NCI-H2081 (cell line): ENCODE measurements around the gene ADGRA3.

Source experiments
- DNase-seq, 2 experiments: peaks; one replicate each; lab custom pipeline; 2025; lab: John Stamatoyannopoulos, UW

ADGRA3 gene

DNA sequence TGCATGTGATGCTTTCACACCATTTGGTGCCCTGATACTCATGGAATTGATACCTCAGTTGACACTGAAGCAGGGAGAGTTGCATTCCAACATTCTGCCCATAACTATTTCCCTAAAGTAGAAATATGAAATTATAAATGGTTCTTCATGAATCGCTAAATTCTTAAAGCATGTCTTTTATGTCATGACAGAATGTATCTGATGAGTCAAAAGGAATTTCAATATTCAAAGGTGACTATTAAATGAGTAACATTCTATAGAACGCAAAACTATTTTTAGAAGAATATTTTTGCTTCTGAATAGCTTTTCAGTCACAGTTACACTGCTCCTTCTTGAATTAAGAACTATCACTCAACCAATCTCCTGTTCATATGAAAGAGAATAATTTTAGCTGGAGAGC, 152.8 kb downstream of the ADGRA3 start:
- DNase-seq, result no peak

DNA sequence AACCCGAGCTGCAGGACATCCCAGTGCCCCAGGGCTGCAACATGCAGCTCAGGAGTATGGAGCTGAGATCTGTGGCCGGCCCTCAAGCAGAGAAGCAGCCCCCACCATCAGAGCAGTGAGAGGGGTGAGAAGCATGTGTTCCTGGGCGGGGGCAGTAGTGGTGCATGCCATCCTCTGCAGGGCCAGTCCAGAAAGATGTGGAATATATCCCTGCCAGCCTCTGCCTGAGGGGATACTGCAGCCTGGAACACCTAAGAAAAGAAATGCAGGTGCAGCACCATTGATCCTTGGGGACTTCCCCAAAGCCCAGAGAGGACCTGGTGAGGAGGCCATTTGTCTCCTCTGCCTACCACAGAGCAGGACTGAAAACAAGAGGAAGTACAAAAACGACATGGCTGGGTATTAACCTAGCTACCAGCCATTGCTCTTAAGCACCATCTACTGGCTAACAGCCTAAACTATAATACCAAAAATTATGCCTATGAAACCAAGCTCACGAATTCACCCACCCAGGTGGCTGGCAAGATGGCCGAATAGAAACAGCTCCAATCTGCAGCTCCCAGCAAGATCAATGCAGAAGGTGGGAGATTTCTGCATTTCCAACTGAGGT, 158.8 kb downstream of the ADGRA3 start:
- DNase-seq, result peak; percentile 69 to 79

DNA sequence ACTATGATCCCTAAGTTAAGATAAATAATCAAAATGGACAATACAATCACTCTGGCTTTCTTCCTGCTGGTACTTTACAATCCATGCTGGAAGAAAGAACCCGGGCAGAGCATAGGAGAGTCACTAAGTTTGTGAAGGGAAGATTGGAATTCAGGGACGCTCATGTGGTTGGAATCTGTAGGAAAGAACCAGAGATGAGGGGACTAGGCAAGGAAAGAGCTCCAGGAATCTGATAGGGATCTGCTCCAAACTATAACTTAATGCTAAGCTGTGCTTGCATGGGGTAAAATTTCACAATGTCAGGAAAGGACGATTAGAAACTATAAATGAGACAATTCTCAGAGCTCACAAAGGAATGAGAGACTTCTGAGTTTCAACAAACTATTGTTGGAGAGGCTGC, 167.5 kb downstream of the ADGRA3 start:
- DNase-seq, result no peak

DNA sequence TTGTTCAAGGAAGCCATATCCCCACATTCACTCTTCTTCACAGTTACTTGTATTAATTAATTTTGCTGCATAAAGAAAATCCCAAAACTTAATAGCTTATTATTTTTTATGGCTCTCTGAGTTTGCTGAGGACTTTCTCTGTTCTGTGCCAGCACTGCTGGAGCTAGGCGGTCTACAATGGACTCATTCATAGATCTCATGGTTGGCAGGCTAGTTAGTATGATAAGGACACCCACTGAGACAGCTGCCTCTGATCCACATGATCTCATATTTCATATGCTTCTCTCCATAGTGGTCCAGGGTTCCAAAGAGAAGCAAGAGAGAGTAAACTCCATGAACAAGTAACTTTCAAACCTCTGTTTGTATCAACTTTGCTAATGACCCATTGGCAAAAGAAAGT, 170.2 kb downstream of the ADGRA3 start:
- DNase-seq, result peak in 1 of 2 experiments; percentile 4

DNA sequence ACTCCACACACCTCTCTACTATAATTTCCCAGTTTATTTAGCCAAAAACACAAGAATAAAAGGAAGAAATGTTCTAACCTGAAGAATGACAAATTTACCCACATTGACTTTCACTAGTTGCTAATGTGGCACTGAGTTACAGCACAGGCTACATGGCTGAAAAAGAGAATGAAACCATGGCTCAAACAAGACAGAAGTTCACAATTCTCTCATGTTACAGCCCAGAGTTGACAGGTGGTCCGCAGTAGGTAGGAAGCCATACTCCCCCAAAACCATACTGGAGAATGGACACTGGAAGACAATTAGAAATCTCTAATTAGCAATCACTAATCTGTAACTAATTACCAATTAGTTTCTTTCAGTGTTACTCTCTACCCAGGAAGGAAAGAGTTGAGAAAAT, 170.8 kb downstream of the ADGRA3 start:
- DNase-seq, result no peak

DNA sequence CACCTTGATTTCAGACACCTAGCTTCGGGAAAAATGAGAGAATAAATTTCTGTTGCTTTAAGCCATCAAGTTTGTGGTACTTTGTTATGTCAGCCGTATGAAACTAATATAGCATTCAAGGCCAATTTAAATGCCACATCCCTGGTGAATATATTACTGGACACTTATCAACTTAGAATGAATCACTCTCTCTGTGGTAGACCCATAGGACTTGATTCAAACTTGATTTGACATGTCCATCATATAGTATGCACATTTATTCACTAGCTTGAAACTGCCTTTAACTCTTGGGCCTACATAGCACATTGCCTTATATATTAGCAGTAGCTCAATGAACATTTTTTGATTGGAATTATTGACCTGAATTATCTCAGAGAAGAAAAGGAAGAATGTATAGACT, 172.3 kb downstream of the ADGRA3 start:
- no peak for DNase-seq

DNA sequence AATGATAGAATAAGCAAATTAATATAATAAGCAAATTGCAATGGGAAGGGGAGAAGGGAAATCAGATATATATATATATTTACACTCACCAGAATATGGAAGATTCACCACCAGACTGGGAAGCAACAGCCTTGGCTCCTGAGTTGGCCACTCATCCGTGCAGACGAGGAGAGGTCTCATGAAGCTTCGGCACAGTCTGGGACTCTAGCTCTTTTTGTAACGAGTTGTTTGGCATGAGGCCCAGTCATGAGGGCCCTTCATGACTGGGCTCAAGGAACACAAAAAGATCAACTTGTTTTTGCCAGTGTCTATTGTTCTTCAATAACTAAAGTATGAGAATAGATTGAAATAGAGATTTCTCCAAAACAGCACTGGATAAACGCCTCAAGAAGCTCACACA, 176.4 kb downstream of the ADGRA3 start:
- DNase-seq, result no peak

DNA sequence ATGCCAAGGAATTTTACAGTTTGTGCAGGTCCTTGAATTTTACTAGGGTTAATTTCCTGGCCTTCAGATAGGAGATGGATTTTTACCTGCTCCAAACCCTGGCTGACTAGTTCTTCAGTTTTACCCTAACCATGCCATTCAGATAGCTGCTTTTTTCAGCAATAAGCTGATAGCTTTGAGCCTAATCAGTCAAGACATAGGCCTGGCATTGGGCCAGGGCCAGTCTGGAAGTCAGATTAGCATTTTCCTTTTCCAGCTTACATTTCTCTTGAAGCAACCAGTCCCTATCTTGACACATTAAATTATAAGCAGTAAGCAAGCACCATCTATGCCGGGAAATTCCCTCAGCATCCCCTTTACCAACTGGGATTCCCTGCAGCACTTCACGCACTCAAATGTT, 177.1 kb downstream of the ADGRA3 start:
- DNase-seq, result no peak
